K562 (cell line): ENCODE data around the gene STX11. TPM values are rescaled to one million over a fixed set of nuclear protein-coding genes. Genes with fewer than 3 reads are reported as not detected.

ENCODE experiments used
- ATAC-seq: fragments of 200-7000 bp; cut with Tn5 transposase; 3 replicates; pipeline ENCODE4 v1.9.1; 2020; ENCODE audit warnings: moderate library complexity
- BruUV-seq: library from RNA; stranded (reverse); fragments of 400-500 nt; replicated peaks from 2 replicates; lab custom pipeline; 2021; lab: Mats Ljungman, UMichigan
- CTCF ChIA-PET: fragments of 300-600 bp; formaldehyde crosslinking; extraction: SDS; loops from one replicate; lab custom pipeline; 2021; ENCODE audit warnings: low intra/inter-chr PET ratio; lab: Yijun Ruan, JAX
- POLR2A ChIA-PET: fragments of 300-600, 350-650 bp; sonication (Branson Sonifier 250); formaldehyde crosslinking; extraction: SDS; loops from one replicate; lab custom pipeline; 2021; ENCODE audit warnings: antibody characterized with exemption, inconsistent platforms; lab: Yijun Ruan, JAX
- DNase-seq, 4 experiments: peaks; one replicate each; pipeline versions ENCODE4 v3.0.0 to v3.0.0-alpha.2; 2011 to 2018; ENCODE audit warnings: low spot score in 3 of 4, mixed read lengths in 3 of 4; ENCODE audit errors: extremely low read depth in 1 of 4
- FAIRE-seq: peaks from 2 replicates; lab custom pipeline; 2011; peaks lifted over from hg19 to GRCh38; lab: Jason Lieb, UNC
- H2AFZ ChIP-seq: 2 replicates; pipeline ENCODE4 v1.6.0; 2011; ENCODE audit warnings: low read depth, low read length, control low read depth, inconsistent platforms
- H3K27ac ChIP-seq: fragments of 200-600 bp; 3 replicates; pipeline ENCODE4 v1.8.0; 2011; ENCODE audit warnings: low read depth, mild to moderate bottlenecking, control low read depth, inconsistent platforms, low read length, moderate library complexity, mixed read lengths; ENCODE audit errors: extremely low read depth
- H3K27me3 ChIP-seq, 2 experiments: fragments of 300-600 bp in 1 of 2; 2 replicates in 1 of 2; 3 replicates in 1 of 2; pipeline versions ENCODE4 v1.6.0 to v1.8.0; 2011; ENCODE audit warnings: inconsistent platforms in 2 of 2, low read length in 2 of 2, mild to moderate bottlenecking in 1 of 2, mixed read lengths in 1 of 2, moderate library complexity in 1 of 2; ENCODE audit not compliant: control insufficient read depth in 2 of 2, insufficient read depth in 2 of 2
- H3K36me3 ChIP-seq: fragments of 300-600 bp; 3 replicates; pipeline ENCODE4 v1.8.0; 2011; ENCODE audit warnings: mild to moderate bottlenecking, low read length, inconsistent platforms; ENCODE audit not compliant: control insufficient read depth, insufficient read depth
- H3K4me1 ChIP-seq, 2 experiments: fragments of 200-600 bp in 1 of 2; replicated peaks in 1 of 2; 2 replicates in 1 of 2; 3 replicates in 1 of 2; pipeline versions ENCODE4 v1.5.1 to v1.8.0; 2011; ENCODE audit warnings: inconsistent platforms in 2 of 2, low read length in 2 of 2, mild to moderate bottlenecking in 1 of 2, mixed read lengths in 1 of 2, moderate library complexity in 1 of 2; ENCODE audit not compliant: control insufficient read depth in 2 of 2, insufficient read depth in 2 of 2
- H3K4me2 ChIP-seq: 2 replicates; pipeline ENCODE4 v1.6.1; 2011; ENCODE audit warnings: low read length, control low read depth, inconsistent platforms, mixed read lengths; ENCODE audit not compliant: insufficient read depth
- H3K4me3 ChIP-seq: fragments of 200-600 bp; sonication (generic), shearing (Covaris generic); 2 replicates; pipeline ENCODE4 v1.5.1; 2016; ENCODE audit warnings: control low read depth, inconsistent platforms
- H3K79me2 ChIP-seq: fragments of 200-600 bp; 3 replicates; pipeline ENCODE4 v1.8.0; 2011; ENCODE audit warnings: low read length, inconsistent platforms; ENCODE audit not compliant: control insufficient read depth, insufficient read depth
- H3K9ac ChIP-seq, 2 experiments: 2 replicates each; pipeline versions ENCODE4 v1.6.0 to v1.6.1; 2011; ENCODE audit warnings: low read depth in 2 of 2, low read length in 2 of 2, control low read depth in 1 of 2, inconsistent platforms in 1 of 2, mild to moderate bottlenecking in 1 of 2, mixed read lengths in 1 of 2; ENCODE audit not compliant: insufficient read depth in 1 of 2
- H3K9me1 ChIP-seq: one replicate; pipeline ENCODE4 v1.6.0; 2011; ENCODE audit warnings: inconsistent platforms, mild to moderate bottlenecking, low read length, moderate library complexity; ENCODE audit not compliant: control insufficient read depth, insufficient read depth
- H3K9me3 ChIP-seq: replicated peaks from 2 replicates; pipeline ENCODE4 v1.5.1; 2011; ENCODE audit warnings: low read depth, low read length, inconsistent platforms; ENCODE audit not compliant: control insufficient read depth, insufficient read depth
- H4K20me1 ChIP-seq: replicated peaks from 2 replicates; pipeline ENCODE4 v1.6.1; 2011; ENCODE audit warnings: low read length, inconsistent platforms, mixed read lengths; ENCODE audit not compliant: control insufficient read depth, insufficient read depth
- ARID4B ChIP-seq: sonication (generic); formaldehyde crosslinking; IDR thresholded peaks from 2 replicates; pipeline ENCODE4 v1.8.0; 2022; ENCODE audit warnings: mild to moderate bottlenecking, missing genetic modification reagents
- CTCF ChIP-seq, 3 experiments: IDR thresholded peaks in 2 of 3; conservative IDR thresholded peaks in 1 of 3; 2 replicates each; pipeline ENCODE4 v1.5.1; 2011 to 2012; ENCODE audit warnings: low read length in 3 of 3, mild to moderate bottlenecking in 3 of 3, control low read depth in 2 of 3, improper control_type of control experiment in 1 of 3, inconsistent platforms in 1 of 3, low read depth in 1 of 3, mixed read lengths in 1 of 3, moderate library complexity in 1 of 3; ENCODE audit not compliant: insufficient read depth in 2 of 3
- RBM22 ChIP-seq: fragments of 200-400 bp; formaldehyde crosslinking; IDR thresholded peaks from 2 replicates; pipeline ENCODE4 v1.6.1; 2018; ENCODE audit warnings: low read length, low read depth; ENCODE audit not compliant: poor library complexity, severe bottlenecking
- ZKSCAN3 ChIP-seq: fragments of 250-450 bp; sonication (Bioruptor Pico); IDR thresholded peaks from 2 replicates; pipeline ENCODE4 v1.4.0; 2020
- WGBS: fragments of 100-300 bp; shearing (Covaris generic); methylation state at CpG from one replicate; pipeline ENCODE4 v1.1.6; 2016; ENCODE audit warnings: low coverage, mixed read lengths; ENCODE audit not compliant: insufficient coverage; ENCODE audit errors: missing lambda C conversion rate; 5-methylcytosine and 5-hydroxymethylcytosine counted together
- in situ Hi-C: fragments of 300-500 bp; cut with MboI; formaldehyde crosslinking; loops from 4 replicates; pipeline ENCODE4 v1.15.0; 2018; ENCODE audit warnings: inconsistent platforms, mixed read lengths
- intact Hi-C: fragments of 100-400 bp; cut with micrococcal nuclease; formaldehyde crosslinking; loops from 2 replicates; pipeline ENCODE4 v1.14.2; 2022
- polyA plus RNA-seq, 8 experiments: library from polyadenylated mRNA; depleted of rRNA in 4 of 8; stranded (reverse) in 5 of 8; unstranded in 3 of 8; fragments of >200 nt; fragmentation: Nextera tagmentation in 2 of 8; fragmentation: Illumina TruSeq in 1 of 8; extraction: Ambion mirVana in 2 of 8; extraction: Trizol in 1 of 8; gene quantifications; 2 replicates each; pipeline versions ENCODE4 v1.2.1 to v1.2.3, GENCODE V29; 2011 to 2014; ENCODE audit warnings: inconsistent platforms in 1 of 8, missing spikeins in 1 of 8
- total RNA-seq, 7 experiments: library from RNA; depleted of rRNA in 6 of 7; stranded (reverse); fragments of >200 nt in 6 of 7; fragmentation: Illumina TruSeq in 2 of 7; extraction: Trizol in 2 of 7; gene quantifications; 2 replicates each; pipeline versions ENCODE4 v1.2.1 to v1.2.3, GENCODE V29; 2011 to 2021; ENCODE audit warnings: low replicate concordance in 1 of 7

STX11 gene
- total and polyA plus RNA-seq, 9 of the 15 experiments (the other 6 are each of a cell fraction or from before 2014, with no cell fraction given), result 0.06 to 0.73 (median 0.40) TPM

GRCh38 chr6:144190080-144190479, 39.8 kb downstream of the STX11 start:
- H3K27me3 ChIP-seq, result peaks cover 0 to 12% of the 10 kb centered on the region in 2 experiments; a peak in 2 of 5 replicates
- BruUV-seq, result no TSS peak
- H3K4me2 ChIP-seq, result no peak overlapping the region
- in situ Hi-C loops, result no loop called here
- no peak overlapping the region for H3K9ac ChIP-seq
- H2AFZ ChIP-seq, result no peak overlapping the region
- H3K9me3 ChIP-seq, result no peaks in the 10 kb centered on the region
- no peaks in the 10 kb centered on the region for H3K79me2 ChIP-seq
- ChIA-PET POLR2A (interaction anchor here (1.3 kb wide), 1 partner anchor 11 kb away, joined by 5 read pairs; no protein-coding TSS in a partner anchor), CTCF (interaction anchor here (0.6 kb wide), 1 partner anchor 21 kb away, joined by 6 read pairs; no protein-coding TSS in a partner anchor)
- intact Hi-C loops, result no loop called here
- no peak for DNase-seq
- TF ChIP-seq ZKSCAN3 (CRISPR knock-in tag) (no peak), ARID4B (CRISPR knock-in tag) (no peak), RBM22 (no peak), CTCF (IDR thresholded peaks at IDR 0.05 in 2 of 3, conservative IDR thresholded peaks at IDR 0.05 in 1 of 3; ENCODE audit: insufficient read depth in 2 of 3, low read depth in 1 of 3, low read length in 3 of 3) (no peak)
- TF ChIP-seq, all 486 proteins: peak for 0
- FAIRE-seq (no peak), ATAC-seq (no peak)
- Histone ChIP-seq H3K4me3 (no peak overlapping the region), H3K4me1 (peaks cover 0 to 10% of the 10 kb centered on the region in 2 experiments; a peak in 1 of 5 replicates), H3K27ac (no peak overlapping the region), H3K36me3 (no peaks in the 10 kb centered on the region), H3K9me1 (no peaks in the 10 kb centered on the region), H4K20me1 (no peaks in the 10 kb centered on the region)
- 4% methylated on average over 3 of the region's 3 CpGs for WGBS
